ENCODE results near the gene SDHA.

DNA sequence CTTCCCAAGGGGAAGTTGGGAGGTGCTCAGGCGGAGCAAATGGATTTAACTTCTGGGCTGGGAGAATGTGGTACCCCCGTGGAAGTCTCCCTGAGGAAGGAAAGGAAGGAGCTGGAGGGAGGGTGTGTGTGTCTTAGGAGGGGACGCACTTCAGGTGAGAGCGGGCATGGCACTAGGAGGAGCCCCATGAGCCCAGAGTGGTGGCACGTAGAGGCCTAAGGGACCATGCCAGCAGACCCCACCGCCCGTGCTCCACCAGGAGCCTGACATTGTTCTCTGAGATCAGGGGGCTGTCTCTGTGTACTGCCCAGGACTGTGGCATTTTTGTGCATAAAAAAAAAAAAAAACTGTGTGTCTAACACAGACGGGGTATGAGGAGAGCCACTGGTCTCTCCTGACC is 84.8 kb downstream of the SDHA start:
- TF ChIP-seq, protein P1, sequence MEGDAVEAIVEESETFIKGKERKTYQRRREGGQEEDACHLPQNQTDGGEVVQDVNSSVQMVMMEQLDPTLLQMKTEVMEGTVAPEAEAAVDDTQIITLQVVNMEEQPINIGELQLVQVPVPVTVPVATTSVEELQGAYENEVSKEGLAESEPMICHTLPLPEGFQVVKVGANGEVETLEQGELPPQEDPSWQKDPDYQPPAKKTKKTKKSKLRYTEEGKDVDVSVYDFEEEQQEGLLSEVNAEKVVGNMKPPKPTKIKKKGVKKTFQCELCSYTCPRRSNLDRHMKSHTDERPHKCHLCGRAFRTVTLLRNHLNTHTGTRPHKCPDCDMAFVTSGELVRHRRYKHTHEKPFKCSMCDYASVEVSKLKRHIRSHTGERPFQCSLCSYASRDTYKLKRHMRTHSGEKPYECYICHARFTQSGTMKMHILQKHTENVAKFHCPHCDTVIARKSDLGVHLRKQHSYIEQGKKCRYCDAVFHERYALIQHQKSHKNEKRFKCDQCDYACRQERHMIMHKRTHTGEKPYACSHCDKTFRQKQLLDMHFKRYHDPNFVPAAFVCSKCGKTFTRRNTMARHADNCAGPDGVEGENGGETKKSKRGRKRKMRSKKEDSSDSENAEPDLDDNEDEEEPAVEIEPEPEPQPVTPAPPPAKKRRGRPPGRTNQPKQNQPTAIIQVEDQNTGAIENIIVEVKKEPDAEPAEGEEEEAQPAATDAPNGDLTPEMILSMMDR (IDR thresholded peaks at IDR 0.05; ENCODE audit: insufficient read depth, low read length, poor library complexity, severe bottlenecking), result no peak
- TF ChIP-seq EZH2phosphoT487 (conservative IDR thresholded peaks at IDR 0.05; ENCODE audit: low read length), result no peak

All from SU-DHL-6 (cell line).